ENCODE data around the gene HES5. TPM values are rescaled to one million over a fixed set of nuclear protein-coding genes. Genes with fewer than 3 reads are reported as not detected.

The HES5 gene
- total RNA-seq, 2 experiments from 2014 or later = not detected

DNA sequence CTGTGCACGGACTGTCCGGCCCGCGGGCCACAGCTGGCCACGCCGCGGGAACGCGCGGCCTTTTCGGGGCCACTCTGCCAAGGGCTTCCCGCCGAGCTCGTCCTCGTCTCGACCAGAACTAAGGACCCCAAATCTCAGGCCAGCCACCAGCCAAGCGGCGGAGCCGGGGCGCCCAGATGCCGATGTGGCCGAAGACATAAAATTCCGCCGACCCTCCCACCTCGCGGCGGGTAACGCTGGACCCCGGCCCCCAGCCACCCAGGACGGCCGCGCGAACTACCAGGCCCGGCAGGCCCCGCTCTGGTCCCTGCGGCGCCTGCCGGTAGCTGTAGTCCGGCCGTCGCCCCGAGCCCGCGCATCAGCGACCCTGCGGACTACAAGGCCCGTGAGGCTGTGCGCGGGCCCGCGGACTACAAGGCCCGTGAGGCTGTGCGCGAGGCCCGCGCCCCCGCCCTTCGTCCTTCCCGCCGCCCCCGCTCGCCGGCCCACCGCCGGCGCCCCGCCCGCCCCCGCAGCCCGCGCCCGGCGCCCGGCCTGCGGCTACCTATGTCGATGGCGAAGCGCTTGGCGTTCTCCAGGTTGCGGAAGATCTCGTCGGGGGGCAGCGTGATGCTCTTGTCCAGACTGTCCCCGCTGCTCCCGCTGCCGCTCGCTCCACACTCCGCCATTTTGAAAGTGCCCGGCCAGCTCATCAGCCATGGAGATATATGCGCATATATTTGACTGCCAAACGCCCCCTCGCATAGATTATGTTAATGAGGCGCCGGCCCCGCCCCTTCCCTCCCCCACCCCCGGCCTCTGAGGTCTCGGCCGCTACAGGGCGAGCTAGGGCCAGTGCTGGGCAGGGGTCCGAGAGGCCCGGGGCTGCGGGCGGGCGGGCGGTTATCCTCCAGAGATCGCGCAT is 3.9 kb downstream of the HES5 start, which contains the start of gene PANK4:
TSS of gene PANK4 (minus strand) at position 677 of the 904 bp plus-strand sequence. CDS start at position 668, 9 bp downstream.
- peak within 1 kb of the TSS; percentile 100 for H3K4me3 ChIP-seq (ENCODE audit: low read depth, low read length, poor library complexity, severe bottlenecking)
- H3K9me3 ChIP-seq (ENCODE audit: low read length) = no peaks in the 10 kb centered on the region
- H3K36me3 ChIP-seq (ENCODE audit: insufficient read depth, low read length) = peaks cover 4% of the 10 kb centered on the region
- peaks cover 26% of the 10 kb centered on the region for H3K4me1 ChIP-seq (ENCODE audit: insufficient read depth, low read length, poor library complexity, severe bottlenecking)
- no TSS peak for BruUV-seq (replicated peaks)
- no peaks in the 10 kb centered on the region for H3K9me2 ChIP-seq (ENCODE audit: insufficient read depth, low read length)
- no peak within 1 kb of the TSS; the same call in 1 of the 2 replicates for H2AFZ ChIP-seq (ENCODE audit: low read length)
- POLR2A ChIA-PET = interaction anchor here (1.0 to 1.1 kb wide), 2 partner anchors 19 to 32 kb away, joined by 6 to 11 read pairs; no protein-coding TSS in a partner anchor
- peaks cover 40% of the 10 kb centered on the region for H3K79me2 ChIP-seq (ENCODE audit: insufficient read depth, low read depth, low read length)
- CTCF ChIA-PET (ENCODE audit: unreplicated experiment) = interaction anchor here (0.6 to 1.0 kb wide), 3 partner anchors 13 to 59 kb away, joined by 3 to 7 read pairs (median 6); no protein-coding TSS in a partner anchor
- H4K20me1 ChIP-seq (ENCODE audit: insufficient read depth, low read length) = peaks cover 13% of the 10 kb centered on the region
- peak; percentile 96 for DNase-seq (ENCODE audit: low spot score)
- TF ChIP-seq EZH2phosphoT487 (IDR thresholded peaks at IDR 0.05; ENCODE audit: borderline replicate concordance, low read depth, low read length) (no peak), CTCF (conservative IDR thresholded peaks at IDR 0.05; ENCODE audit: low read length) (no peak)
- H3K27ac ChIP-seq (ENCODE audit: low read depth, low read length, poor library complexity, severe bottlenecking) = peak within 1 kb of the TSS; percentile 38
- H3K4me2 ChIP-seq (ENCODE audit: low read length) = peak within 1 kb of the TSS; percentile 99
- intact Hi-C loops (cut with micrococcal nuclease; ENCODE audit: unreplicated experiment) = loop anchor here (1.0 to 2.0 kb wide), 3 partner anchors 21 to 112 kb away; no protein-coding TSS in a partner anchor

GRCh38 chr1:2525572-2525919 is 4.5 kb downstream of the HES5 start:
- Histone ChIP-seq H3K9me3 (ENCODE audit: low read length) (no peaks in the 10 kb centered on the region), H2AFZ (ENCODE audit: low read length) (no peak overlapping the region), H3K4me3 (ENCODE audit: low read depth, low read length, poor library complexity, severe bottlenecking) (peak overlapping the region; percentile 100), H3K9me2 (ENCODE audit: insufficient read depth, low read length) (no peaks in the 10 kb centered on the region), H3K27ac (ENCODE audit: low read depth, low read length, poor library complexity, severe bottlenecking) (peak overlapping the region; percentile 38), H3K36me3 (ENCODE audit: insufficient read depth, low read length) (peaks cover 11% of the 10 kb centered on the region), H3K4me1 (ENCODE audit: insufficient read depth, low read length, poor library complexity, severe bottlenecking) (peaks cover 26% of the 10 kb centered on the region), H3K4me2 (ENCODE audit: low read length) (peak overlapping the region; percentile 99), H3K79me2 (ENCODE audit: insufficient read depth, low read depth, low read length) (peaks cover 40% of the 10 kb centered on the region), H4K20me1 (ENCODE audit: insufficient read depth, low read length) (peaks cover 13% of the 10 kb centered on the region)
- CTCF ChIA-PET (ENCODE audit: unreplicated experiment) = no interaction called here
- intact Hi-C loops (cut with micrococcal nuclease; ENCODE audit: unreplicated experiment) = no loop called here
- POLR2A ChIA-PET = no interaction called here
- DNase-seq (ENCODE audit: low spot score) = no peak
- TF ChIP-seq EZH2phosphoT487 (IDR thresholded peaks at IDR 0.05; ENCODE audit: borderline replicate concordance, low read depth, low read length) (no peak), CTCF (conservative IDR thresholded peaks at IDR 0.05; ENCODE audit: low read length) (no peak)
- BruUV-seq (replicated peaks) = no TSS peak
